Endothelial cell of umbilical vein (primary cell): ENCODE results near the gene DNAJB12. TPM values are rescaled to one million over a fixed set of nuclear protein-coding genes. Genes with fewer than 3 reads are reported as not detected.

Source experiments
- BruUV-seq: library from RNA; stranded (reverse); fragments of 400-500 nt; replicated peaks from 2 replicates; lab custom pipeline; 2021; lab: Mats Ljungman, UMichigan
- CTCF ChIA-PET: fragments of 300-600, 350-600 bp; sonication (Branson Sonifier 250); formaldehyde crosslinking; loops from one replicate; lab custom pipeline; 2021; ENCODE audit warnings: antibody characterized with exemption, inconsistent platforms; lab: Charles Lee
- POLR2A ChIA-PET: fragments of 300-600, 350-600 bp; sonication (Branson Sonifier 250); formaldehyde crosslinking; loops from one replicate; lab custom pipeline; 2021; ENCODE audit warnings: antibody characterized with exemption, inconsistent platforms; lab: Charles Lee
- DNase-seq: peaks from one replicate; pipeline ENCODE4 v3.0.0-alpha.2; 2011; ENCODE audit warnings: low read depth, low spot score
- FAIRE-seq: peaks from 2 replicates; lab custom pipeline; 2011; peaks lifted over from hg19 to GRCh38; lab: Jason Lieb, UNC
- H2AFZ ChIP-seq: 2 replicates; pipeline ENCODE4 v1.6.0; 2012; ENCODE audit warnings: low read depth, low read length, control low read depth, inconsistent platforms
- H3K27ac ChIP-seq: 2 replicates; pipeline ENCODE4 v1.5.1; 2011; ENCODE audit warnings: low read depth, mild to moderate bottlenecking, control low read depth, low read length, moderate library complexity; ENCODE audit not compliant: insufficient read depth
- H3K27me3 ChIP-seq, 2 experiments: 2 replicates each; pipeline versions ENCODE4 v1.6.0 to v1.6.1; 2011; ENCODE audit warnings: low read length in 2 of 2, mixed read lengths in 1 of 2; ENCODE audit not compliant: control insufficient read depth in 2 of 2, insufficient read depth in 2 of 2
- H3K36me3 ChIP-seq, 2 experiments: 2 replicates in 1 of 2; 3 replicates in 1 of 2; pipeline ENCODE4 v1.5.1; 2011; ENCODE audit warnings: low read length in 2 of 2, mild to moderate bottlenecking in 1 of 2, moderate library complexity in 1 of 2; ENCODE audit not compliant: control insufficient read depth in 2 of 2, insufficient read depth in 2 of 2; ENCODE audit errors: extremely low read depth in 1 of 2
- H3K4me1 ChIP-seq: 3 replicates; pipeline ENCODE4 v1.5.1; 2011; ENCODE audit warnings: mild to moderate bottlenecking, low read length; ENCODE audit not compliant: control insufficient read depth, insufficient read depth; ENCODE audit errors: extremely low read depth
- H3K4me2 ChIP-seq: 2 replicates; pipeline ENCODE4 v1.6.1; 2011; ENCODE audit warnings: low read length, control low read depth, mixed read lengths; ENCODE audit not compliant: insufficient read depth
- H3K4me3 ChIP-seq, 3 experiments: fragments of 200-600 bp in 1 of 3; sonication (generic), shearing (Covaris generic) in 1 of 3; replicated peaks in 1 of 3; 2 replicates each; pipeline ENCODE4 v1.5.1; 2011 to 2016; ENCODE audit warnings: control low read depth in 3 of 3, low read length in 3 of 3, mild to moderate bottlenecking in 2 of 3, inconsistent platforms in 1 of 3, low read depth in 1 of 3, moderate library complexity in 1 of 3; ENCODE audit not compliant: insufficient read depth in 1 of 3
- H3K79me2 ChIP-seq: 2 replicates; pipeline ENCODE4 v1.6.0; 2012; ENCODE audit warnings: low read length, inconsistent platforms; ENCODE audit not compliant: control insufficient read depth, insufficient read depth
- H3K9ac ChIP-seq: replicated peaks from 2 replicates; pipeline ENCODE3; 2011; ENCODE audit warnings: low read length, control low read depth; ENCODE audit not compliant: insufficient read depth; ENCODE audit errors: extremely low read depth
- H3K9me1 ChIP-seq: replicated peaks from 3 replicates; pipeline ENCODE4 v1.6.0; 2011; ENCODE audit warnings: mild to moderate bottlenecking, low read length; ENCODE audit not compliant: control insufficient read depth, insufficient read depth; ENCODE audit errors: extremely low read depth
- H3K9me3 ChIP-seq: replicated peaks from 2 replicates; pipeline ENCODE4 v1.5.1; 2012; ENCODE audit warnings: low read length, inconsistent platforms; ENCODE audit not compliant: control insufficient read depth, insufficient read depth
- H4K20me1 ChIP-seq: replicated peaks from 2 replicates; pipeline ENCODE3; 2011; ENCODE audit warnings: mild to moderate bottlenecking, low read length; ENCODE audit not compliant: control insufficient read depth, insufficient read depth; ENCODE audit errors: extremely low read depth
- CTCF ChIP-seq, 2 donors: IDR thresholded peaks; 1 replicate in 1 of 2; 2 replicates in 1 of 2; pipeline ENCODE4 v1.5.1; 2011; ENCODE audit warnings: low read length in 2 of 2, mild to moderate bottlenecking in 2 of 2, moderate library complexity in 2 of 2, control low read depth in 1 of 2, inconsistent platforms in 1 of 2, low read depth in 1 of 2; ENCODE audit not compliant: insufficient read depth in 1 of 2; ENCODE audit errors: extremely low read depth in 1 of 2
- EZH2 ChIP-seq: IDR thresholded peaks from 2 replicates; pipeline ENCODE4 v1.6.1; 2012; ENCODE audit warnings: borderline replicate concordance, low read depth, mild to moderate bottlenecking, moderate library complexity, low read length, inconsistent platforms; ENCODE audit not compliant: severe bottlenecking
- FOS ChIP-seq: IDR thresholded peaks from 2 replicates; pipeline ENCODE4 v1.6.1; 2011; ENCODE audit warnings: mild to moderate bottlenecking, low read length, moderate library complexity, borderline replicate concordance; ENCODE audit not compliant: insufficient read depth
- GATA2 ChIP-seq: IDR thresholded peaks from 2 replicates; pipeline ENCODE4 v1.7.0; 2011; ENCODE audit warnings: low read depth, mild to moderate bottlenecking, moderate library complexity, mixed read lengths, low read length; ENCODE audit not compliant: insufficient read length, insufficient read depth
- JUN ChIP-seq: IDR thresholded peaks from 2 replicates; pipeline ENCODE4 v1.6.1; 2011; ENCODE audit warnings: borderline replicate concordance, low read depth; ENCODE audit not compliant: insufficient read length, insufficient read depth
- MYC ChIP-seq: IDR thresholded peaks from one replicate; pipeline ENCODE4 v1.6.1; 2011; ENCODE audit warnings: mild to moderate bottlenecking, low read depth, low read length
- POLR2A ChIP-seq: IDR thresholded peaks from 2 replicates; pipeline ENCODE4 v1.6.1; 2012; ENCODE audit warnings: low read depth, mild to moderate bottlenecking, control low read depth, low read length
- POLR2AphosphoS5 ChIP-seq: IDR thresholded peaks from 2 replicates; pipeline ENCODE4 v1.6.1; 2012; ENCODE audit warnings: low read depth, mild to moderate bottlenecking, control low read depth, low read length, moderate library complexity; ENCODE audit not compliant: insufficient read depth
- dilution Hi-C: fragments of 300-500 bp; cut with MboI; formaldehyde crosslinking; loops from one replicate; pipeline ENCODE4 v1.15.0; 2019; ENCODE audit warnings: low sequenced_read_pairs; ENCODE audit not compliant: extremely low pct_ligation_motif_present
- intact Hi-C: fragments of 100-400 bp; cut with micrococcal nuclease; formaldehyde crosslinking; loops from one replicate; pipeline ENCODE4 v1.10.0; 2022
- polyA plus RNA-seq, 4 experiments: library from polyadenylated mRNA; depleted of rRNA in 3 of 4; stranded (reverse) in 3 of 4; unstranded in 1 of 4; fragments of >200 nt; gene quantifications; 2 replicates each; pipeline versions ENCODE4 v1.2.1 to v1.2.3, GENCODE V29; 2011 to 2012; ENCODE audit warnings: missing spikeins in 1 of 4
- total RNA-seq: library from RNA; stranded (reverse); gene quantifications from 2 replicates; pipeline ENCODE4 v1.2.3, GENCODE V29; 2021
- TF ChIP-seq, protein P1 (sequence below): IDR thresholded peaks from 2 replicates; pipeline ENCODE4 v1.6.1; 2011; ENCODE audit not compliant: insufficient read depth, insufficient read length

Gene DNAJB12
- total and polyA plus RNA-seq, 2 donors (not counting 3 experiments of a cell fraction or from before 2014, with no cell fraction given): 27.2 to 44.2 TPM

GRCh38 chr10:72323108-72323749 lies 31.5 kb downstream of the DNAJB12 start:
- Histone ChIP-seq H3K9me3 (no peaks in the 10 kb centered on the region), H3K4me2 (no peak overlapping the region), H3K27ac (peak overlapping the region; percentile 100), H3K36me3 (no peaks in the 10 kb centered on the region), H3K79me2 (no peaks in the 10 kb centered on the region), H3K9ac (no peak overlapping the region), H3K4me3 (no peak overlapping the region), H4K20me1 (no peaks in the 10 kb centered on the region), H3K27me3 (no peaks in the 10 kb centered on the region), H2AFZ (no peak overlapping the region), H3K9me1 (no peaks in the 10 kb centered on the region), H3K4me1 (peaks cover 61% of the 10 kb centered on the region)
- TF ChIP-seq, protein P1, sequence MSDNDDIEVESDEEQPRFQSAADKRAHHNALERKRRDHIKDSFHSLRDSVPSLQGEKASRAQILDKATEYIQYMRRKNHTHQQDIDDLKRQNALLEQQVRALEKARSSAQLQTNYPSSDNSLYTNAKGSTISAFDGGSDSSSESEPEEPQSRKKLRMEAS: no peak
- TF ChIP-seq GATA2 (no peak), MYC (no peak), FOS (no peak), POLR2A (no peak), EZH2 (no peak), JUN (no peak), CTCF (IDR thresholded peaks at IDR 0.05; ENCODE audit: extremely low read depth in 1 of 2, insufficient read depth in 1 of 2, low read depth in 1 of 2, low read length in 2 of 2) (no peak), POLR2AphosphoS5 (no peak)
- no TSS peak for BruUV-seq
- ChIA-PET POLR2A (interaction anchor here (5.6 kb wide), 1 partner anchor 48 kb away, joined by 59 read pairs; the partner anchor contains the start of gene DDIT4), CTCF (no interaction called here)
- dilution Hi-C loops: no loop called here
- FAIRE-seq: no peak
- intact Hi-C loops: no loop called here
- no peak for DNase-seq
